Measurements from ENCODE around the gene ADAP2.
"Not testable (repeated sequence)": the region's sequence is repeated elsewhere in the genome, so short reads cannot be mapped to it uniquely, and the experiment has no call there.

Gene ADAP2

DNA sequence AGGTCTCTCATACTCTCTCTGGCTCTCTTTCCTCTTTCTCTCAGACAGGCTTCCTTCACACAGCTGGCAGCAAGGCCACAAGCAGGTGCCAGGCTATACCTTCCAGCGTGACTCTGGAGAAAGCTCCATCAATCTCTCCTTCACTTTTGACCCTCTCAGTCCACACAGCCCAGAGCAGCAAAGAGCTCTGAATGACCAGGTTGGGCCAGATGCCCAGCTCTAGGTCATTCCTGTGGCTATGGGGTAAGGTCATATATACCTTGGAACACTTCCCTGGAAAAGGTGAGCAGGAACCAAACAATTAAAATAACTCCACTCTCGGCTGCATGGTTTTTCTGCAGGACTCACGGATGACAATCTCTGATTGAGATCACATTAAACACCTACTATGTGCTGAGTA is 8.8 kb downstream of the ADAP2 start:
- DNase-seq (ENCODE audit: low read depth) = no peak

DNA sequence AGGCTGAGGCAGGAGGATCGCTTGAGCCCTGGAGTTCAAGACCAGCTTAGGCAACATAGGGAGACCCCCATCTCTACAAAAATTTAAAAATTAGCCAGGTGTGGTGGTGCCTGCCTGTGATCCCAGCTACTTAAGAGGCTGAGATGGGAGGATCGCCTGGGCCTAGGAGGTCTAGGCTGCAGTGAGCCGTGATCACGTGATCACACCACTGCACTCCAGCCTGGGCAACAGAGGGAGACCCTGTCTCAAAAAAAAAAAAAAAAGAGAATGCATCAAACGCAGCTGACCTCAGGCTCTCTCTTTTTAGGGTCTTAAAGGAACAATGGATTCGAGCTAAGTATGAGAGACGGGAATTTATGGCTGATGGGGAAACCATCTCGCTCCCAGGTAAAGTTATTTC is 9.8 kb downstream of the ADAP2 start:
- DNase-seq (ENCODE audit: low read depth) = not testable (repeated sequence)

DNA sequence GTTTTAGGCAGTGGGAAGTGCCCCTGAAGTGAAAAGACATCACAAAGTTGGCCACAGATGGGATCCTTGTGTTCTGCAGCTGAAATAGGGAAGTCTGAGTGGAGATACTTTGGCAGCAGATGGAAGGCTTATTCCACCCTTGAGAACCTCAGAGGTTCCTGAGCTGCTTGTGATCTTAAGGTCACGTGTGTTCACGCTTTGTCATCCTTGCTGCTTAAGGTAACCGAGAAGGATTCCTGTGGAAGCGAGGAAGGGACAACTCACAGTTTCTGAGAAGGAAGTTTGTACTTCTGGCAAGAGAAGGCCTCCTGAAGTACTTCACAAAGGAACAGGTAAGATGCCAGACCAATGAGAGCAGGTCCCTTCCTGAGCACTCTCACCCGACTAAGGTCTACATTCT is 12.2 kb downstream of the ADAP2 start:
- no peak for DNase-seq (ENCODE audit: low read depth)

DNA sequence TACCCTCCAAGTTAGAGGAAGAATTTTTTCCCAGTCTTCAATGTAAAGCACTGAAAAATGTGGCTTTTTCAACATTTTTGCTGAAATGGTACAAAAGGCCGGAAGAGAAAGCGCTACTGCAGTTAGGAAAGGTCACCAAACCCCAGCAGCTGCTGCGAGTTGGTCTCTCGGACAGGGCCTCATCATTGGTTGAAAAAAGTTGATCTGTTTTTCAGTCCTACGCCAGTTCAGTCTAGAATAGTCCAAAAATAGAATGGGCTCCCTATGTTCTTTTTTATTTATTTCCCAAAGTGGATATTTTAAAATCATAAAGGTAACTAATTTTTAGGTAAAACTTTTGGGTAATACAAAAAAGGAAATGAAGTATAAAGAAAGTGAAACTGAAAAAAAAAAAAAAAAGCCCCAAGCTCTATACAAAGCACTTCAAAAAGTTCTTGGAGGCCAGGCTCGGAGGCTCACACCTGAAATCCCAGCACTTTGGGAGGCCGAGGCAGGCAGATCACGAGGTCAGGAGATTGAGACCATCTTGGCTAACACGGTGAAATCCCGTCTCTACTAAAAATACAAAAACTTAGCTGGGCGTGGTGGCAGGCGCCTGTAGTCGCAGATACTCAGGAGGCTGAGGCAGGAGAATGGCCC is 17.4 kb downstream of the ADAP2 start:
- DNase-seq (ENCODE audit: low read depth) = no peak

DNA sequence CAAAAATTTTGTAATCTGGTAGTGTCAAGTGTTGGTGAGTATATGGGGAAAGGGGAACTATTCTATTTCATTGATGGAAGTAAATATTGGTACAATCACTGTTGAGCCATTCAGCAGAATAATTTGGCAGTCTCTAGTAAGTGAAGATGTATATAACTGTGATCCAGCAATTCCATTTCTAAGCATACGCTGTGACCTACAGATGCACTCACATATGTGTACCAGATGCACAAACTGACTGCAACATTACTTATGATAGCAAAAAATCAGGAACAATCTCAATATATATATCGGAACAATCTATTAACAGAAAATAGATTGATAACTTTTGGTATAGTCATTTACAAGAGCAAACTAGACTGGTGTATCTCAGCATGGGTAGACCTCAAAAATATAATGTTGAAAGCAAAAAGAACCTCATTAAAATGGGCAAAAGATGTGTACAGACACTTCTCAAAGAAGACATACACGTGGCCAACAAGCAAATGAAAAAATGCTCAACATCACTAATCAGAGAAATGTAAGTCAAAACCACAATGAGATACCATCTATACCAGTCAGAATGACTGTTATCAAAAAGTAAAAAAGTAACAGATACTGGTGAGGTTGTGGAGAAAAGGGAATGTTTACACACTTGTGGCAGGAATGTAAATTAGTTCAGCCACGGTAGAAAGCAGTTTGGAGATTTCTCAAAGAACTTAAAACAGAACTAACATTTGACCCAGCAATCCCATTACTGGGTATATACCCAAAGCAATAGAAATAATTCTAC is 20.7 kb downstream of the ADAP2 start:
- DNase-seq (ENCODE audit: low read depth) = no peak

DNA sequence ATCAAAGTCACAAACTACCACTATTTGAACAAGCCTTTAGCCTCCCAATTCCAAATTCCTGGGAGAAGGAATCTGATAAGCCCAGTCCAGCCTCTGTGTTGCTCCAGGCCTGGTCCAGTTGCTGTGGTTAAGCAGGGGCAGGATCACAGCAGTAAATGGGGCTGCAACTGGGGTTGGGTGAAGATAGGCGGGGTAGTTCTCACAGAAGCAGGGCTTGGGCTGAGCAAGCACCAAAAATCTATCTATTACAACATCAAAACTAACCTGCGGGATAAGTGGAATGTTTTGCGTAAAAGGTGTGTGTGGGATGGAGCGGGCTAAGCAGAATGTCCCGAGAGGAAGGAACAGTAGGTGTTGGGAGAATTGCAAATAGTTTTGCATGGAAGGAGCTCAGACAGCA is 26.1 kb downstream of the ADAP2 start:
- no peak for DNase-seq (ENCODE audit: low read depth)

DNA sequence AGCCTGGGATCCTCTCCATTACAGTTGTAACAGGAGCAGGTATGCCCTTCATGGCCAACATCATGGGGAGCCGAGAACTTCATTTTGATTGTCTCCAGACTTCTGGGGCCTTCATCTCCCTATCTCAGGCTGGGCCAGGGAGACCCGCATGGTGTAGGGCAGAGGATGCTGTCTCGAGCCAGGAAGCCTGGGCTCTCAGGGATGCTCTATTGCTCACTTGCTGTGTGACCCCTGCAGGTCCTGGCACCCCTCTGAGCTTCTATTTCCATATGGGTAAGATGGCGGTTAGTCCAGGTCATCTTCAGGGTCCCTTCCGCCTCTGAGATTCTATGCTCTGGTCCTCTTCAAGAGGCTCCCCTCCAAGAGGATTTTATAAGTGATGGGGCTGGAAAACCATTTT is 28.4 kb downstream of the ADAP2 start:
- DNase-seq (ENCODE audit: low read depth) = no peak

DNA sequence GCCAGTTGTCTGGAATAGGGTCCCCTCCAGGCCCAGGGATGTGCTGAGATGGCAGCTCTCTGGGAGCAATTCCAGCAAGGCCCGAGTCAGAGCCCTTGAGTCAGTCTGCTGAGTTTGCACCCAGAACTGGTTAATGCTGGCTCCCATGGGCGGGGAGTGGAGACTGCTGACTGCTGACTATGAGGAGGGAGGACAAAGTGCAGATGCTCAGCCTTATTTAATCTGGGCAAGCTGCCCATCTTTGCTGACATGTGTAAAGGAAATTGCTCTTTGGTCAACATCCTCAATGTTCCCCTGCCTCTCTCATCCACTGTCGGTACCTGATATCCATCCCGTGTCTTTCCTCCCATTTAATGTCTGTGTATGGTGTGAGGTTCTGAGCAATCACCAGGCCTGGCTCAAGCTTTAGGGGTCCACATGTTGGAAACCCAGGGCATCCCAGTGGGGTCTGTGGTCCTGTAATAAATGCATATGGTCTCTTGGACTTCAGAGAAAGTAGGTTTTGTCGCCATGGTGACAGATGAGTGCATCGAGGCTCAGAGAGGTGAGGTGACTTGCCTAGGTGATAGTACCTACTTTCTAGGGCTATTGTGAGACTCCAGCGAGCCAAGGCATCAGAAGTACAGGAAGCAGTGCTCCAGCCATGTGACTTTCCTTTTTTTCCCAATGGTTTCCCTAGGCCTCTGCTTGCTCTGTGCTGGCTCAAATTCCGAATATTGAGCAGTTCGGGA is 29.1 kb downstream of the ADAP2 start:
- no peak for DNase-seq (ENCODE audit: low read depth)

DNA sequence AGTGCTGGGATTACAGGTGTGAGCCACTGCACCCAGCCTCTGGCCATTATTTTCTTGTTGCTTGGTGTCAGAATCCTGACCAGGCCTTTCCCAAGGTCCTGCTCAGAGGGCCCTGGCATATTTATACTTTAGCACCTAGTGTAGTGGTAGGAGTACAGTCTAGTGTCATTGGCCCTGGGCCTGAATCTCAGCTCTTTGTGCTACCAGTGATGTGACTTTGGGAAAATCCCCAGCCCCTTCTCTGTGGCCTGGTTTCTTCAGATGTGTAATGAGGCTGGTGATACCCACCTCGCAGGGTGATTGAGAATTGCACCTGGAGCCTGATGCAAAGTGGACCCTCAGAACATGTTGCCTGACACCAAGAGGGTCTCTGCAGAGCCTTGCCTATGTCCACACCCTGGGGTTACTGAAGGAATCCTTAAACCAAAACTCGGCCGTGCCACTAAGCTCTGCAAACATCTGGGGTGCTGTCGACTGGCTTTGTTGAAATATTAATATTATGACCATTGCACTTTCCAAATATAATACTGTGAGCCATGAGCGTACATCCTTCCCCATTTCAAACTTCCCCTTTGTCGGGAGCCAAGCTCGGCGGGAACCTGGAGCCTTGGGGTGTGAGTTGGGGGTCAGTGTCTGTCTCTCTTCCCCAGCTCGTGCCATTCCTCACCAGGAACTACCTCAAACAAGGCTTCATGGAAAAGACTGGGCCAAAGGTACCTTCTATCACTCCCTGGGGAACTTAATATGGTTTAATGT is 31.1 kb downstream of the ADAP2 start:
- no peak for DNase-seq (ENCODE audit: low read depth)

DNA sequence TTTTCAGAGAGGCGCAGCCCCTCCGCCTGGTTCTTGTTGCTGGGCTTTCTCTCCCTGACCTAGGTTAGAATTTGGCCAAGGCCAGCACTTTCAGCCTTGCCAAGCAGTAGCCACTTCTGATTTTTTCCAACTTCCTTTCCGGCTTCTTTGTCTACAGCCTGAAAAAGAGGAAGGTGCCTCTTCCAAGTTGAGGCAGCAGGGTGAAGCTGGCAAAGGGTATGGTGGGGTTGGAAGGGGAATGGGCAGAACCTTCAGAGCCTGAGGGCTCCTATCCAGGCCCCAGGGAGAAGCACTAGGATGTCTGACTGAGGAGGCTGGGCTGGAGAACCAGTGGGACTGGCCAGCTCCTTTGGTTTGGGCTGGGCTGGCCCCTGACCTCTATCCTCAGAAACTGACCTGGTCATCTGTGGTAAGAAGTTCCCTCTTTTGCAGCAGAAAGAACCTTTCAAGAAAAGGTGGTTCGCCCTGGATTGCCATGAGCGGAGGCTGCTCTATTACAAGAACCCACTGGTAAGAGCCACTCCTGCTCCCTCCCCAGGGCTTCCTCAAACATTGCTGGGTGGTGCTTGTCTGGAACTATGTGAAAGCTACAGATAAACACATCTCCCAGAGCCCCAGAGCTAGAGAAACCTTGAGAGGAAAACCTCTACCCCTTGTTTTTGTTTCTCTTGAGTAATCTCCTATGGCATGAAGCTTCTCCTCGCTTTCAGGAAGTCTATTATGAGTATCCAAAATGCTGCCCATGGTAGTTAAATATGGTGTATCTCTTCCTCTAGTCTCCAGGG is 32.5 kb downstream of the ADAP2 start:
- DNase-seq (ENCODE audit: low read depth) = no peak

DNA sequence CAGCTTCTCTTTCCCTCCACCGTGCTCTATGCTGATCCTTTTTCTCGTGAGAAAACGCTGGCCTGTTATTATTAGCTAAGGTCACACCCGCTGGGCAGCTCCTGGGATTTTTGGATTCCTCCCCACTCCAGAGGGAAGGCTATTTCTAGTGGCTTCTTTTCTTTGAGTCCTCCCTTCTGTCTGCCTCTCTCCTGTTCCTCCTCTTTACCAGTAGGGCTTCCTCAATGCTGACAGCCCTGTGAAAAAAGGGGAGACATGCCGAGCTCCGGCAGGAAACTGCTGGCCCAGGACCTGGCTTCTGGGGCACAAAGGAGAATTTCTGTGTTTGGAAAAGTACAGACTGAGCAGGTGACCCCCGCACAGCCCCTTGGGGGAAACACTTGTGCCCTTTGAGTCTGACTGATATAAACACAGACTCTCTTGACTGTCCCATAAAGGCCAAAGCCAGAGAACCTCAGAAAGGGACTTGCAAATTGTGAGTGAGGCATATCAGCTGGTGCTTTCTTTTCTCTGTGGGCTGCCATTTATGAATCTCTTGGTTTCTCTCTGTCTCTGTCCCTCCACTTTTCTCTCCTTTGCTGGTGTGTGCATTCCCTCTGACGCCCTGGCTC is 35.1 kb downstream of the ADAP2 start:
- no peak for DNase-seq (ENCODE audit: low read depth)

DNA sequence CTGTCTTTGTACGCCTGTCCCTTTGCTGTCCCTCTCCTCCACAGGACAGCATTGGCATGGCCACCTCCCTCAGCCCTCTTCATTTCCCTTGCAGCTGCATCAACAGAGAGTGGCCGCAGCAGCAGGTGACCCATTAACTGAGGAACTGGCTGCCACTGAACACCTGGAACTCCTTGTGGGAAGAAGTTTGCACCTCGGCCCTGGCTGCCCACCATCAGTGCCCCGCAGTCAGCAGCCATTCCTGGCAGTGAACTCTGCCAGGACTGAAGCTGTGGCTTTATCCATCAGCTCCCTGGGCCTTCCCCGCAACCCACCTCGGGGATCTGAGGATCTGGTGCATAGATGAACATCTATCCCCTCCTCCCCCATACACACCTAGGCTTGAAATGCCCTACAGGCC is 36.0 kb downstream of the ADAP2 start:
- no peak for DNase-seq (ENCODE audit: low read depth)

DNA sequence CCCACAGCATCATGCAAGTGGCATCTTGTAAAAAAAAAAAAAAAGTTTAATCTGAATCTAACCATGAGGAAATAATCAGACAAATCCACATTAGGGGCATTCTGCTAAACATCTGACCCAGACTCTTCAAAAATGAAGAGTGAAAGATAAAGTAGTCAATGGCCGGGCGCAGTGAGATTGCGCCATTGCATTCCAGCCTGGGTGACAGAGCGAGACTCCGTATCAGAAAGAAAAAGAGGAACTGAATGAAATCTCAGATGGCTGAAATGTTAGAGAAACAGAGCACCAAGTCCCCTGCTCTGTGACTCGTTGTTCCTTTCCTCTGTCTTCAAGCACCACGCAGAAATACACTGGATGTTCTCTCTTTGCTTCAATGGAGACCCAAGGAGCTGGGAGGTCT is 36.4 kb downstream of the ADAP2 start:
- DNase-seq (ENCODE audit: low read depth) = no peak

DNA sequence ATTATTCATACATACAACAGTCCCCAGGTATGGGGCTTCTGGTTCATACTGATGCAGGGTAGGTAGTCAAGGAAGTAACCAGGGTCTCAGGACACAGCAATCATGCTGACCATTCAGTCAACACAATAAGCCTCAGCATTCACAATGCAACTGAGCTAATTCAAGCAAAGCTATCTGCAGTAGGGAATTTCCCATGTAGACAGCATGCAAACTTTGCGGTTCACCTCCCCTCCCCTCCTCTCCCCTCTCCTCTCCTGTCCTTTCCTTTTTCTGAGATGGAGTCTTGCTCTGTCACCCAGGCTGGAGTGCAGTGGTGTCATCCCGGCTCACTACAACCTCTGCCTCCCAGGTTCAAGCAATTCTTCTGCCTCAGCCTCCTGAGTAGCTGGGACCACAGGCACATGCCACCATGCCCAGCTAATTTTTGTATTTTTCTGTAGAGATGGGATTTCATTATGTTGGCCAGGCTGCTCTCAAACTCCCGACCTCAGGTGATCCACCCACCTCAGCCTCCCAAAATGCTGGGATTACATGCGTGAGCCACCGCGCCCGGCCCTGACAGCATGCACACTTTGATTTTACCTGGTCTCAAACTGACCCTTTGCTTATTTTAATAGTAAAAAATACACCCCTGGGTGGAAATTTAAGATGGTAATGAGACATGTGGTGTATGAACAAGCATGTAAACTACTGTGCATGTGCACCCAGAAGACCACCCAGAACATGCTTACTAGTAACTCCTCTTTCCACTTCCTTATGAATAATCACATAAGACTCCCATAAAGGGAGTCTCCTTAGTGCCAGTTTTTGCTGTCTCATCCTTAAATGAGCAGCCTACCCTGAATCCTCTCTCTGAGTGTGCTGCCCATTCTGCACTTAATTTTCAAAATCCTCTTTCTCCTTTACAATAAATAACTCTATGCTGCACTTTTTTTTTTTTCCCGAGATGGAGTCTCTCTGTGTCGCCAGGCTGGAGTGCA is 39.8 kb downstream of the ADAP2 start:
- no peak for DNase-seq (ENCODE audit: low read depth)

DNA sequence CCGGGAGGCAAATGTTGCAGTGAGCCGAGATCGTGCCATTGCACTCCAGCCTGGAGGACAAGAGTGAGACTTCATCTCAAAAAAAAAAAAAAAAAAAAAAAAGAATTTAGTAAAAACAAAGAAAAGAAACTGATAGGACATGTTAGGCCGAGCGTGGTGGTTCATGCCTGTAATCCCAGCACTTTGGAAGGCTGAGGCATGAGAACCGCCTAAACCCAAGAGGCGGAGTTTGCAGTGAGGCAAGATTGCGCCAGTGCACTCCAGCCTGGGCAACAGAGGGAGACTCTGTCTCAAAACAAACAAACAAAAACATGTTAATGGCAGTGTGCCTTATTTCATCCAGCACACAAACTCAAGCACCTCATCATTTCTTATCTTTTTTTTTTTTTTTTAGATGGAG is 42.6 kb downstream of the ADAP2 start:
- DNase-seq (ENCODE audit: low read depth) = not testable (repeated sequence)

DNA sequence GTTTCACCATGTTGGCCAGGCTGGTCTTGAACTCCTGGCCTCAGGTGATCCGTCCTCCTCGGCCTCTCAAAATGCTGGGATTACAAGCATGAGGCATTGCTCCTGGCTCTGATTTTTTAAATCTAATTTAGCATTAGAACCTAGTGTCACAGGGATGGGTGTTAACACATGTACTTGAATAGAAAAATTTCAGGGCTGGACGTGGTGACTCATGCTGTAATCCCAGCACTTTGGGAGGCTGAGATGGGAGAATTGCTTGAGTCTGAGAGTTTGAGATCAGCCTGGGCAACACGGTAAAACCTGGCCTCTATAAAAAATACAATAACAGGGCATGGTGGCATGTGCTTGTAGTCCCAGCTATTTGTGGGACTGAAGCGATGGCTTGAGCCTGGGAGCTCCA is 43.1 kb downstream of the ADAP2 start:
- no peak for DNase-seq (ENCODE audit: low read depth)

DNA sequence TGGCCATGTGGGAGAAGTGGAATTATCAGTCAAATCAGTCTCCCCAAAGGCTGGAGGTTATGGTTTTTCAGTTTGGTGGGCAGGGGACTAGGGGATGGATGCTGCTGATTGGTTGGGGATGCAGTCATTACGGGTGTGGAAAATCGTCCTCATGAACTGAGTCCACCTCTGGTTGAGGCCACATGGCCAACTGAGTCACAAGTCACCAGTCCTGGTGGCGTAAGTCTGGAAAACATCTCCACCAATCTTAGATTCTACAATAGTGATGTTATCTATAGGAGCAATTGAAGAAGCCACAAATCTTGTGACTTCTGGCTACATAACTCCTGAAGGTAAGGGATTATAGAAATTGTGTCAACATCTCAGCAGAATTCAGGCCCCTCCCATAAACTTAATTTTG is 43.9 kb downstream of the ADAP2 start:
- no peak for DNase-seq (ENCODE audit: low read depth)

DNA sequence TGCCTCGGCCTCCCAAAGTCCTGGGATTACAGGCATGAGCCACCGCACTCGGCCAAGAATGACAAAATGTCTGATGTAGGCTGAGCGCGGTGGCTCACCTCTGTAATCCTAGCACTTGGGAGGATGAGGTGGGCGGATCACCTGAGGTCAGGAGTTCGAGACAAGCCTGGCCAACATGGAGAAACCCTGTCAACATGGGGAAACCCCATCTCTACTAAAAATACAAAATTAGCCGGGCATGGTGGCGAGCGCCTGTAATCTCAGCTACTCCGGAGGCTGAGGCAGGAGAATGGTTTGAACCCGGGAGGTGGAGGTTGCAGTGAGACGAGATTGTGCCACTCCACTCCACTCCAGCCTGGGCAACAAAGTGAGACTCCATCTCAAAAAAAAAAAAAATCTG is 46.2 kb downstream of the ADAP2 start:
- DNase-seq (ENCODE audit: low read depth) = not testable (repeated sequence)

DNA sequence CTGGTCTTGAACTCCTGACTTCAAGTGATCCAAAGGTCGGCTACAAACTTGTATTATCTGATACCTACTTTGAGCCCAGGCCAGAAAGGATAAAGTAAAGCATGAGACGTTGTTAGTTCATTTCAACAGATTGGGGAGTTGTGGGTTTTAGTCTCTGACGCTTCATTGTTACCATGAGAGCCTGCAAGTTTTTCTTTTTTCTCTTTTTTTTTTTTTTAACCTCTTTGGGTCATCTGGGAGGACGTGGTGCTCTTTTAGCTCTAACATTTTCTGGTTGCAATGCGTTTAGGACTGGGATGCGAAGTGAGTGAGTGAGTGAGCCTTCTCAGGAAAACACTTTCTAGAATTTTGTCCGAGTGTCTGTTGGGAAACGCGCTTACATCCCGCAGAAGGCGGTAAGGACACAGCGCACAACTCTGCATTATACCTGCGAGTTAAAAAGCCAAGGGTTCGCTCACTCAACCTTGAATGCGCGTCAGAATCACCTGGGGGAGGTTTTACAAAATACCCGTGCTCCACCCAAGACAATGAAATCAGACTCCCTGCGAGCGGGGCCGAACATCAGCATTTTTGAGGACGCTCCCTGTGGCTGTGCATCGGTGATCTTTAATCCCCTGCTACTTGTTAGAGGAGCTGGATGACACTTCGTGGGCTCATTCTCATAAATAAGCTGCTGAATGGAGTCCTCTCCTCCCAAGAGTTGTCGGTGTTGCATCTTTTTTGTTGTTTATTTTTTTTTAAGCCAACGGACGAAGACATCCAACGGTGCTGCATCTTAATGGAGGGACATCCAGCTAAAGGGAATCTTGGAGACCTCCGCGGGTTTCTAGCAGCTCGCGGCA is 48.5 kb downstream of the ADAP2 start:
- DNase-seq (ENCODE audit: low read depth) = no peak
